NT2/D1 (cell line): ENCODE data around the gene PDE6B.
A peak's percentile ranks its signal among the peaks of the same experiment; 100 is the strongest.

Experiments used
- DNase-seq: peaks from one replicate; pipeline ENCODE4 v3.0.0-alpha.2; 2011; ENCODE audit warnings: low read depth, low spot score
- H3K27me3 ChIP-seq: 2 replicates; pipeline ENCODE4 v1.6.0; 2011; ENCODE audit warnings: mild to moderate bottlenecking; ENCODE audit not compliant: insufficient read length, insufficient read depth
- H3K36me3 ChIP-seq: 2 replicates; pipeline ENCODE4 v1.6.1; 2011; ENCODE audit warnings: mild to moderate bottlenecking, low read length, mixed read lengths; ENCODE audit not compliant: insufficient read depth, insufficient read length
- H3K4me1 ChIP-seq: 2 replicates; pipeline ENCODE4 v1.5.1; 2011; ENCODE audit not compliant: insufficient read depth, insufficient read length
- H3K4me3 ChIP-seq: 2 replicates; pipeline ENCODE4 v1.5.1; 2011; ENCODE audit warnings: low read depth; ENCODE audit not compliant: insufficient read length
- H3K9ac ChIP-seq: 2 replicates; pipeline ENCODE4 v1.6.0; 2011; ENCODE audit warnings: low read depth; ENCODE audit not compliant: insufficient read length
- H3K9me3 ChIP-seq: 2 replicates; pipeline ENCODE4 v1.5.1; 2011; ENCODE audit warnings: mild to moderate bottlenecking, low read length; ENCODE audit not compliant: insufficient read depth
- SUZ12 ChIP-seq: IDR thresholded peaks from 2 replicates; pipeline ENCODE4 v1.6.1; 2011; ENCODE audit not compliant: insufficient read length, insufficient read depth; ENCODE audit errors: extremely low read depth
- YY1 ChIP-seq: IDR thresholded peaks from 2 replicates; pipeline ENCODE4 v1.6.1; 2011; ENCODE audit not compliant: insufficient read length, insufficient read depth
- ZNF274 ChIP-seq: IDR thresholded peaks from 2 replicates; pipeline ENCODE4 v1.6.1; 2011; ENCODE audit warnings: mild to moderate bottlenecking, low read depth, low read length

The PDE6B gene

GRCh38 chr4:624705-625590 is at the start of gene PDE6B:
Gene PDE6B (plus strand): TSS chr4:625573. CDS start chr4:625627, 54 bp downstream.
- peak; percentile 61 for DNase-seq
- peak within 1 kb of the TSS; percentile 3 for H3K4me3 ChIP-seq

GRCh38 chr4:576245-576821 is 49.0 kb upstream of the PDE6B start, which contains the start of gene TMEM271:
Gene TMEM271 (minus strand): TSS chr4:576295. CDS start chr4:576062, 233 bp downstream.
- peaks cover 66% of the 10 kb centered on the region for H3K27me3 ChIP-seq
- H3K9me3 ChIP-seq, result no peaks in the 10 kb centered on the region
- DNase-seq, result peak; percentile 60
- peaks cover 2% of the 10 kb centered on the region for H3K36me3 ChIP-seq
- peak within 1 kb of the TSS; percentile 69 for H3K9ac ChIP-seq
- TF ChIP-seq SUZ12, result no peak
- no peak for TF ChIP-seq YY1
- TF ChIP-seq ZNF274, result no peak
- H3K4me3 ChIP-seq, result peak within 1 kb of the TSS; percentile 65
- peaks cover 11% of the 10 kb centered on the region for H3K4me1 ChIP-seq

More at GRCh38 chr4:624705-625590, at the start of gene PDE6B:
- no peaks in the 10 kb centered on the region for H3K9me3 ChIP-seq
- H3K9ac ChIP-seq, result peak within 1 kb of the TSS; percentile 68
- H3K36me3 ChIP-seq, result no peaks in the 10 kb centered on the region
- no peak for TF ChIP-seq YY1
- TF ChIP-seq SUZ12, result no peak
- TF ChIP-seq ZNF274, result no peak
- H3K27me3 ChIP-seq, result no peaks in the 10 kb centered on the region
- peaks cover 41% of the 10 kb centered on the region for H3K4me1 ChIP-seq

GRCh38 chr4:576991-577498 is 48.3 kb upstream of the PDE6B start:
- peak overlapping the region; percentile 69 for H3K9ac ChIP-seq
- H3K27me3 ChIP-seq, result peaks cover 59% of the 10 kb centered on the region
- H3K9me3 ChIP-seq, result no peaks in the 10 kb centered on the region
- peak overlapping the region; percentile 65 for H3K4me3 ChIP-seq
- TF ChIP-seq ZNF274 (no peak), YY1 (no peak), SUZ12 (no peak)
- peaks cover 2% of the 10 kb centered on the region for H3K36me3 ChIP-seq
- DNase-seq, result peak; percentile 30
- H3K4me1 ChIP-seq, result peaks cover 11% of the 10 kb centered on the region

GRCh38 chr4:577499-578450 is 47.6 kb upstream of the PDE6B start:
- peak overlapping the region; percentile 65 for H3K4me3 ChIP-seq
- H3K27me3 ChIP-seq, result peaks cover 52% of the 10 kb centered on the region

GRCh38 chr4:578451-579443 is 46.6 kb upstream of the PDE6B start:
- Histone ChIP-seq H3K4me3 (no peak overlapping the region), H3K9ac (peak overlapping the region; percentile 47), H3K27me3 (peaks cover 42% of the 10 kb centered on the region), H3K9me3 (peaks cover 4% of the 10 kb centered on the region), H3K4me1 (peaks cover 11% of the 10 kb centered on the region), H3K36me3 (peaks cover 2% of the 10 kb centered on the region)
- no peak for DNase-seq
- no peak for TF ChIP-seq ZNF274
- TF ChIP-seq YY1, result no peak
- no peak for TF ChIP-seq SUZ12

More at GRCh38 chr4:577499-578450, 47.6 kb upstream of the PDE6B start:
- Histone ChIP-seq H3K9me3 (no peaks in the 10 kb centered on the region), H3K36me3 (peaks cover 2% of the 10 kb centered on the region), H3K4me1 (peaks cover 11% of the 10 kb centered on the region), H3K9ac (peak overlapping the region; percentile 69)
- peak; percentile 63 for DNase-seq
- no peak for TF ChIP-seq ZNF274
- no peak for TF ChIP-seq SUZ12
- TF ChIP-seq YY1, result no peak

- DNase-seq, result no peak
- H3K9ac ChIP-seq, result no peak overlapping the region
- H3K27me3 ChIP-seq, result peaks cover 33% of the 10 kb centered on the region
- no peak overlapping the region for H3K4me3 ChIP-seq
- peaks cover 11% of the 10 kb centered on the region for H3K4me1 ChIP-seq
- no peak for TF ChIP-seq ZNF274
- no peak for TF ChIP-seq SUZ12
- TF ChIP-seq YY1, result no peak
- H3K9me3 ChIP-seq, result peaks cover 13% of the 10 kb centered on the region
- H3K36me3 ChIP-seq, result peaks cover 2% of the 10 kb centered on the region
Observed at GRCh38 chr4:579543-580175, 45.7 kb upstream of the PDE6B start.
